ENCODE results near the gene DEPDC7.

- TF ChIP-seq POLR2AphosphoS5 (IDR thresholded peaks at IDR 0.05) (no peak), CTCF (IDR thresholded peaks at IDR 0.05) (no peak), POLR2A (IDR thresholded peaks at IDR 0.05) (no peak)
Measured at GRCh38 chr11:32982626-32983025, 33.1 kb upstream of the DEPDC7 start.

Data from prostate gland (tissue), 2 donors.